Endothelial cell of umbilical vein (primary cell): ENCODE data around the gene CLDN19.

Experiments
- CTCF ChIP-seq, 2 donors: IDR thresholded peaks; 1 replicate in 1 of 2; 2 replicates in 1 of 2; pipeline ENCODE4 v1.5.1; 2011; ENCODE audit warnings: low read length in 2 of 2, mild to moderate bottlenecking in 2 of 2, moderate library complexity in 2 of 2, control low read depth in 1 of 2, inconsistent platforms in 1 of 2, low read depth in 1 of 2; ENCODE audit not compliant: insufficient read depth in 1 of 2; ENCODE audit errors: extremely low read depth in 1 of 2
- EZH2 ChIP-seq: IDR thresholded peaks from 2 replicates; pipeline ENCODE4 v1.6.1; 2012; ENCODE audit warnings: borderline replicate concordance, low read depth, mild to moderate bottlenecking, moderate library complexity, low read length, inconsistent platforms; ENCODE audit not compliant: severe bottlenecking

GRCh38 chr1:42730002-42730401, 10.0 kb downstream of the CLDN19 start:
- no peak for TF ChIP-seq CTCF (IDR thresholded peaks at IDR 0.05; ENCODE audit: extremely low read depth in 1 of 2, insufficient read depth in 1 of 2, low read depth in 1 of 2, low read length in 2 of 2)
- no peak for TF ChIP-seq EZH2
